H1 (cell line): ENCODE data around the gene TMEM115. TPM values are rescaled to one million over a fixed set of nuclear protein-coding genes. Genes with fewer than 3 reads are reported as not detected.
A peak's percentile ranks its signal among the peaks of the same experiment; 100 is the strongest.

ENCODE experiments used
- CTCF ChIA-PET: fragments of 300-600 bp; sonication (Branson Sonifier 250); formaldehyde crosslinking; loops from one replicate; lab custom pipeline; 2021; ENCODE audit not compliant: partially characterized antibody; lab: Charles Lee
- POLR2A ChIA-PET: fragments of 300-600 bp; sonication (Branson Sonifier 250); formaldehyde crosslinking; loops from one replicate; lab custom pipeline; 2021; ENCODE audit warnings: inconsistent platforms; ENCODE audit not compliant: partially characterized antibody; lab: Charles Lee
- DNase-seq, 2 experiments: peaks; one replicate each; pipeline versions ENCODE4 v3.0.0 to v3.0.0-alpha.2; 2010 to 2022; ENCODE audit warnings: low spot score in 2 of 2, low read depth in 1 of 2, mixed read lengths in 1 of 2
- FAIRE-seq: peaks from 2 replicates; lab custom pipeline; 2011; peaks lifted over from hg19 to GRCh38; lab: Jason Lieb, UNC
- H2AFZ ChIP-seq: 2 replicates; pipeline ENCODE4 v1.8.1; 2012; ENCODE audit warnings: low read length, inconsistent platforms
- H2AK5ac ChIP-seq: 2 replicates; pipeline ENCODE4 v1.6.1; 2013; ENCODE audit warnings: low read depth, low read length
- H2BK120ac ChIP-seq: replicated peaks from 2 replicates; pipeline ENCODE3; 2013; ENCODE audit warnings: low read depth, low read length, inconsistent platforms
- H2BK12ac ChIP-seq: 2 replicates; pipeline ENCODE4 v1.6.1; 2013; ENCODE audit warnings: low read depth, low read length
- H2BK15ac ChIP-seq: 2 replicates; pipeline ENCODE4 v1.6.1; 2013; ENCODE audit warnings: low read length
- H2BK20ac ChIP-seq: 2 replicates; pipeline ENCODE4 v1.6.1; 2013; ENCODE audit warnings: low read length
- H2BK5ac ChIP-seq: 2 replicates; pipeline ENCODE4 v1.6.1; 2013; ENCODE audit warnings: low read depth, low read length
- H3K14ac ChIP-seq: 2 replicates; pipeline ENCODE4 v1.6.1; 2013; ENCODE audit warnings: inconsistent platforms; ENCODE audit not compliant: insufficient read length
- H3K18ac ChIP-seq: 2 replicates; pipeline ENCODE4 v1.6.1; 2013; ENCODE audit warnings: low read length; ENCODE audit errors: extremely low read depth
- H3K23ac ChIP-seq: 2 replicates; pipeline ENCODE4 v1.6.1; 2013; ENCODE audit warnings: inconsistent platforms; ENCODE audit not compliant: insufficient read length
- H3K23me2 ChIP-seq: 2 replicates; pipeline ENCODE4 v1.6.1; 2013; ENCODE audit warnings: low read depth, low read length
- H3K27ac ChIP-seq: 2 replicates; pipeline ENCODE4 v1.6.1; 2011; ENCODE audit warnings: low read depth, low read length, inconsistent platforms
- H3K27me3 ChIP-seq, 4 experiments: replicated peaks in 1 of 4; 1 replicate in 1 of 4; 2 replicates in 3 of 4; pipeline versions ENCODE4 v1.6.1 to v1.8.1; 2011 to 2013; ENCODE audit warnings: low read length in 3 of 4, mild to moderate bottlenecking in 3 of 4, inconsistent platforms in 2 of 4, mixed read lengths in 2 of 4, moderate library complexity in 1 of 4; ENCODE audit not compliant: control insufficient read depth in 3 of 4, insufficient read depth in 3 of 4; ENCODE audit errors: extremely low read depth in 1 of 4
- H3K36me3 ChIP-seq, 4 experiments: 2 replicates each; pipeline versions ENCODE4 v1.6.1 to v1.8.1; 2011 to 2013; ENCODE audit warnings: mild to moderate bottlenecking in 4 of 4, low read length in 3 of 4, moderate library complexity in 2 of 4, control low read depth in 1 of 4, inconsistent platforms in 1 of 4; ENCODE audit not compliant: insufficient read depth in 4 of 4, control insufficient read depth in 2 of 4
- H3K4ac ChIP-seq: replicated peaks from 2 replicates; pipeline ENCODE3; 2013; ENCODE audit warnings: low read length, low read depth, mixed read lengths, inconsistent platforms; ENCODE audit not compliant: insufficient read length
- H3K4me1 ChIP-seq, 4 experiments: replicated peaks in 1 of 4; 1 replicate in 1 of 4; 2 replicates in 3 of 4; pipeline versions ENCODE4 v1.6.1 to v1.8.1; 2011 to 2013; ENCODE audit warnings: low read length in 3 of 4, inconsistent platforms in 2 of 4, mixed read lengths in 1 of 4; ENCODE audit not compliant: insufficient read depth in 4 of 4, control insufficient read depth in 3 of 4
- H3K4me2 ChIP-seq, 2 experiments: 2 replicates each; pipeline versions ENCODE4 v1.6.1 to v1.8.1; 2011 to 2013; ENCODE audit warnings: low read depth in 2 of 2, low read length in 2 of 2, control low read depth in 1 of 2, inconsistent platforms in 1 of 2, mild to moderate bottlenecking in 1 of 2; ENCODE audit not compliant: insufficient read depth in 1 of 2
- H3K4me3 ChIP-seq, 4 experiments: fragments of 200-600, 300-600 bp in 1 of 4; sonication (generic), shearing (Covaris generic), sonication (Bioruptor Twin) in 1 of 4; 2 replicates each; pipeline versions ENCODE4 v1.5.1 to v1.8.1; 2011 to 2016; ENCODE audit warnings: low read length in 4 of 4, low read depth in 3 of 4, control low read depth in 2 of 4, inconsistent platforms in 2 of 4, mild to moderate bottlenecking in 2 of 4, mixed read lengths in 1 of 4, moderate library complexity in 1 of 4; ENCODE audit not compliant: insufficient read depth in 2 of 4; ENCODE audit errors: extremely low read depth in 1 of 4
- H3K56ac ChIP-seq: replicated peaks from 2 replicates; pipeline ENCODE3; 2013; ENCODE audit warnings: low read depth, mild to moderate bottlenecking, mixed read lengths, low read length, inconsistent platforms; ENCODE audit not compliant: insufficient read length
- H3K79me1 ChIP-seq: 2 replicates; pipeline ENCODE4 v1.6.1; 2013; ENCODE audit warnings: low read depth, low read length, control low read depth
- H3K79me2 ChIP-seq, 2 experiments: 2 replicates each; pipeline versions ENCODE4 v1.6.1 to v1.8.1; 2012 to 2013; ENCODE audit warnings: low read length in 2 of 2, mild to moderate bottlenecking in 2 of 2, inconsistent platforms in 1 of 2; ENCODE audit not compliant: insufficient read depth in 2 of 2, control insufficient read depth in 1 of 2
- H3K9ac ChIP-seq, 4 experiments: replicated peaks in 1 of 4; 1 replicate in 1 of 4; 2 replicates in 3 of 4; pipeline versions ENCODE4 v1.6.1 to v1.8.1; 2011 to 2013; ENCODE audit warnings: low read depth in 3 of 4, low read length in 3 of 4, control low read depth in 2 of 4, mild to moderate bottlenecking in 2 of 4, moderate library complexity in 2 of 4, inconsistent platforms in 1 of 4; ENCODE audit errors: extremely low read depth in 1 of 4
- H3K9me3 ChIP-seq, 2 experiments: 2 replicates each; pipeline versions ENCODE4 v1.6.1 to v1.8.1; 2012 to 2013; ENCODE audit warnings: mild to moderate bottlenecking in 2 of 2, moderate library complexity in 2 of 2, control low read depth in 1 of 2, inconsistent platforms in 1 of 2, low read depth in 1 of 2, low read length in 1 of 2, mixed read lengths in 1 of 2; ENCODE audit not compliant: insufficient read depth in 2 of 2
- H4K20me1 ChIP-seq, 2 experiments: replicated peaks in 1 of 2; 2 replicates each; pipeline versions ENCODE3 to v1.8.1; 2011 to 2013; ENCODE audit warnings: inconsistent platforms in 2 of 2, low read length in 2 of 2, mild to moderate bottlenecking in 1 of 2; ENCODE audit not compliant: insufficient read depth in 2 of 2, control insufficient read depth in 1 of 2
- H4K5ac ChIP-seq: 2 replicates; pipeline ENCODE4 v1.6.1; 2013; ENCODE audit warnings: low read length, low read depth, mixed read lengths, inconsistent platforms; ENCODE audit not compliant: insufficient read length
- H4K8ac ChIP-seq: 2 replicates; pipeline ENCODE4 v1.8.0; 2013; ENCODE audit warnings: mild to moderate bottlenecking, moderate library complexity, low read length, inconsistent platforms; ENCODE audit not compliant: insufficient read depth; ENCODE audit errors: extremely low read depth
- H4K91ac ChIP-seq: replicated peaks from 2 replicates; pipeline ENCODE3; 2013; ENCODE audit warnings: low read length, mixed read lengths, inconsistent platforms; ENCODE audit not compliant: insufficient read length
- ASH2L ChIP-seq: fragments of 200-600, 300-600 bp; sonication (generic); IDR thresholded peaks from one replicate; pipeline ENCODE4 v1.7.1; 2017; ENCODE audit warnings: low read length
- BCL11A ChIP-seq, 2 experiments: IDR thresholded peaks; one replicate each; pipeline ENCODE4 v1.6.1; 2011; ENCODE audit warnings: low read depth in 2 of 2, low read length in 2 of 2, mild to moderate bottlenecking in 2 of 2
- CBX5 ChIP-seq: fragments of 300-800, 300-1000 bp; sonication (generic); IDR thresholded peaks from 2 replicates; pipeline ENCODE4 v1.7.1; 2016; ENCODE audit warnings: antibody characterized with exemption, low read length, low read depth
- JUN ChIP-seq: IDR thresholded peaks from 2 replicates; pipeline ENCODE4 v1.6.1; 2011; ENCODE audit warnings: low read depth, mild to moderate bottlenecking, improper control_type of control experiment, low read length
- KDM5A ChIP-seq: fragments of 200-600 bp; IDR thresholded peaks from 2 replicates; pipeline ENCODE4 v1.7.1; 2012; ENCODE audit warnings: mild to moderate bottlenecking, low read length, inconsistent platforms, mixed read lengths
- RBBP5 ChIP-seq: IDR thresholded peaks from 2 replicates; pipeline ENCODE4 v1.7.1; 2012; ENCODE audit warnings: low read depth, mild to moderate bottlenecking, inconsistent platforms, low read length, moderate library complexity, borderline replicate concordance
- TEAD4 ChIP-seq: IDR thresholded peaks from 2 replicates; pipeline ENCODE4 v1.6.1; 2012; ENCODE audit warnings: low read depth, low read length, inconsistent platforms, mixed read lengths
- ZNF274 ChIP-seq: IDR thresholded peaks from 2 replicates; pipeline ENCODE4 v1.7.0; 2012; ENCODE audit warnings: low read length, borderline replicate concordance; ENCODE audit errors: extremely low read depth
- WGBS, 2 experiments: shearing (Covaris generic) in 1 of 2; methylation state at CpG; one replicate each; pipeline versions ENCODE4 v1.1.6 to v1.1.7; 2013 to 2015; ENCODE audit warnings: low lambda C conversion rate in 2 of 2, mixed read lengths in 2 of 2, inconsistent platforms in 1 of 2, low coverage in 1 of 2, missing lambda C conversion rate in 1 of 2; ENCODE audit not compliant: insufficient replicate concordance in 2 of 2, insufficient coverage in 1 of 2, insufficient read length in 1 of 2; ENCODE audit errors: extremely low coverage in 1 of 2, missing lambda C conversion rate in 1 of 2; 5-methylcytosine and 5-hydroxymethylcytosine counted together
- polyA plus RNA-seq, 7 experiments: library from polyadenylated mRNA; depleted of rRNA in 3 of 7; stranded (reverse) in 5 of 7; unstranded in 2 of 7; fragments of >200 nt in 5 of 7; fragments of 200-250 nt in 2 of 7; gene quantifications; 1 replicate in 5 of 7; 2 replicates in 1 of 7; 4 replicates in 1 of 7; pipeline versions ENCODE4 v1.2.1 to v1.2.3, GENCODE V29; 2011 to 2013; ENCODE audit warnings: missing spikeins in 2 of 7, mixed read lengths in 2 of 7
- total RNA-seq: library from RNA; stranded (reverse); fragmentation: NEBNext Ultra II Directional; extraction: Animal tissue kit (Norgen Biotek cat#: 25700); gene quantifications from 2 replicates; pipeline ENCODE4 v1.2.1, GENCODE V29; 2021
- TF ChIP-seq, protein P1 (sequence below): IDR thresholded peaks from 2 replicates; pipeline ENCODE4 v1.6.1; 2011; ENCODE audit warnings: low read length, improper control_type of control experiment

TMEM115 gene
- total and polyA plus RNA-seq, 2 of the 8 experiments (the other 6 are each of a cell fraction or from before 2014, with no cell fraction given): 25.4 to 32.4 TPM

DNA sequence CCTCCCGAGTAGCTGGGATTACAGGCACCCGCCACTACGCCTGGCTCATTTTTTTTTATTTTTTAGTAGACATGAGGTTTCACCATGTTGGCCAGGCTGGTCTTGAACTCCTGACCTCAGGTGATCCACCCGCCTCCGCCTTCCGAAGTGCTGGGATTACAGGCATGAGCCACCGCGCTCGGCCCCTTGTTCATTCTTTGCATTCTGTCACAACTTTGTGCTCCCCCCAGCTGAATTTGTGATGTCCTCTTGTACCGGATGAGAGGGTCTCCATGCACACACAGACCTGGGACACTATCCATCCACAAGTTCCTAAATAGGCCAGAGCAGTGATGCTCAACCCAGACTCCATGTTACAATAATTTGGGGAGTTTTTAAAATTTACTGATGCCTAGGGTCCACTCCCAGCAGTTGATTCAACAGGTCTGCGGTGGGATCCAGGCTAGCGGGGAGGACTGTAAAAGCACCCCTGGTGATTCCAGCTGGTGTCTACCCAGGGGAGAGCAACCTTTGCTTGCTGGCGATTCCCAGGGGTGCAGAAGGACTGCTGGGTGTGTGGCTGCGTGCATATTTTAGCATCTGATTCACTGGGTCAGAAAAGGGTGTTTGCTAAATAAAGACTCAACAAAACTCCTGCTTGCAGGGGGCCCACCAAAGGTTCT is 19.7 kb downstream of the TMEM115 start:
- H2AK5ac ChIP-seq: no peak overlapping the region
- peaks cover 0 to 6% of the 10 kb centered on the region in 2 experiments for H4K20me1 ChIP-seq
- H3K79me2 ChIP-seq: peaks cover 0 to 19% of the 10 kb centered on the region in 2 experiments; a peak in 2 of 4 replicates
- no peak overlapping the region for H3K9ac ChIP-seq
- no peak overlapping the region for H3K14ac ChIP-seq
- peaks cover 0 to 19% (median 14%) of the 10 kb centered on the region in 4 experiments; a peak in 5 of 7 replicates for H3K4me1 ChIP-seq
- ChIA-PET POLR2A (interaction anchor here (0.6 to 3.3 kb wide), 7 partner anchors 10 to 665 kb away, joined by 3 to 17 read pairs (median 4); partner anchors contain the start of genes CYB561D2, HYAL2, NPRL2 and TUSC2), CTCF (interaction anchor here (0.7 to 7.7 kb wide), 3 partner anchors 8 to 17 kb away, joined by 3 to 60 read pairs (median 21); partner anchors contain the start of gene HYAL2)
- peak overlapping the region in 1 of 4 experiments; percentile 63; a peak in 4 of 8 replicates for H3K4me3 ChIP-seq
- peak overlapping the region; percentile 65 to 87; a peak in 3 of 4 replicates for H3K4me2 ChIP-seq
- H3K4ac ChIP-seq: no peak overlapping the region
- no peak overlapping the region for H4K91ac ChIP-seq
- H3K23ac ChIP-seq: no peak overlapping the region
- H3K27me3 ChIP-seq: peaks cover 20 to 57% (median 44%) of the 10 kb centered on the region in 4 experiments
- no peak overlapping the region for H2BK20ac ChIP-seq
- peaks cover 18% of the 10 kb centered on the region for H3K23me2 ChIP-seq
- no peak overlapping the region for H2BK5ac ChIP-seq
- 84% methylated on average over 12 of the region's 14 CpGs; no CpG with 5 or more reads in 1 of the 2 experiments for WGBS, 2 experiments
- no peaks in the 10 kb centered on the region for H3K36me3 ChIP-seq
- no peak overlapping the region for H3K27ac ChIP-seq
- TF ChIP-seq ZNF274 (no peak), TEAD4 (no peak), RBBP5 (no peak), CBX5 (no peak), JUN (no peak), BCL11A (IDR thresholded peaks at IDR 0.05; ENCODE audit: low read depth in 2 of 2, low read length in 2 of 2) (no peak), KDM5A (no peak), ASH2L (no peak)
- TF ChIP-seq, protein P1, sequence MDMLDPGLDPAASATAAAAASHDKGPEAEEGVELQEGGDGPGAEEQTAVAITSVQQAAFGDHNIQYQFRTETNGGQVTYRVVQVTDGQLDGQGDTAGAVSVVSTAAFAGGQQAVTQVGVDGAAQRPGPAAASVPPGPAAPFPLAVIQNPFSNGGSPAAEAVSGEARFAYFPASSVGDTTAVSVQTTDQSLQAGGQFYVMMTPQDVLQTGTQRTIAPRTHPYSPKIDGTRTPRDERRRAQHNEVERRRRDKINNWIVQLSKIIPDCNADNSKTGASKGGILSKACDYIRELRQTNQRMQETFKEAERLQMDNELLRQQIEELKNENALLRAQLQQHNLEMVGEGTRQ: no peak
- DNase-seq: no peak
- H2BK120ac ChIP-seq: no peak overlapping the region
- FAIRE-seq: no peak
- H3K9me3 ChIP-seq: no peaks in the 10 kb centered on the region
- peaks cover 3% of the 10 kb centered on the region; the same call in 1 of the 2 replicates for H3K79me1 ChIP-seq
- H4K8ac ChIP-seq: no peak overlapping the region
- H2BK12ac ChIP-seq: no peak overlapping the region
- H3K18ac ChIP-seq: no peak overlapping the region
- H2AFZ ChIP-seq: no peak overlapping the region
- H2BK15ac ChIP-seq: no peak overlapping the region
- no peak overlapping the region for H4K5ac ChIP-seq
- H3K56ac ChIP-seq: no peak overlapping the region
